G401.6 (cell line): ENCODE results near the gene IGIP.

ENCODE experiments used
- FAIRE-seq: peaks from 2 replicates; lab custom pipeline; 2012; peaks lifted over from hg19 to GRCh38; lab: Jason Lieb, UNC

The IGIP gene

GRCh38 chr5:140125637-140126036 lies at the start of gene IGIP:
Gene IGIP (plus strand): TSS chr5:140125937. CDS start chr5:140128477, 2,540 bp downstream.
- FAIRE-seq = no peak

DNA sequence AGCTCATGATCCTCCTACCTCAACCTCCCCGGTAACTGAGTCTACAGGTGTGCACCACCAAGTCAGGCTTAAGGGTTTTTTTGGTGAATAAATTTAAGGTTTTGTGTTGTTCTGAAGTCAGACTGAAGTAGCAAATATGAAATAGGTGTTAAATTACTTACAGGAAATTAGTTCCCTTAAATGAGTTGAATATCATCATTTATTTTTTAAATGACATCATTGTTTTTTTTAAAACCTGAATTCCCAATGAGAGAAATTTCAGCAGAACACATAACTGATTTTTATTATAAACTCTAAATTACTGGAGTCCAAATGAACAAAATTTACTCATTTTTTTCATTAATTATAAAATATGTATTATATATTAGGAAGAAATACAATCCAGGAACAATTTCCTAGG lies 49.6 kb upstream of the IGIP start:
- no peak for FAIRE-seq

GRCh38 chr5:140076788-140077187 lies 48.9 kb upstream of the IGIP start:
- FAIRE-seq = no peak

DNA sequence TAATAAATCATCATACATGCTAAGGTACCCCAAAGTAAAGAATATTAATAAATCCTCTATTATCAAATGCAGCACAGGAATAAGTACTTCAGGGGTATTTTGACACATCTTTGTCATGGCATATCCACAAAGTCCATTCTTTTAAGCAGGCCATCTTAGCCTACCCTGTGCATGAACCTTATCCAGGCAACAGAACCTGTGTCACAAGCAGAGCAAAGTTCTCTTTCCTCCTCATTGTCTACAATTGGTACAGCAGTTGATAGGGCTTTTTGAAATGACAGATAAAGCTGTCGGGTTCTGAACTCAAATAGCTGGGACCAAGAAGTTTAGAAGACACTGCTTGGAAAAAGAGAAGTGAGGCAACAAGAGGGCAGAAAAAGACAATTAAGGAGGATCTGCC lies 42.6 kb upstream of the IGIP start:
- FAIRE-seq = no peak

DNA sequence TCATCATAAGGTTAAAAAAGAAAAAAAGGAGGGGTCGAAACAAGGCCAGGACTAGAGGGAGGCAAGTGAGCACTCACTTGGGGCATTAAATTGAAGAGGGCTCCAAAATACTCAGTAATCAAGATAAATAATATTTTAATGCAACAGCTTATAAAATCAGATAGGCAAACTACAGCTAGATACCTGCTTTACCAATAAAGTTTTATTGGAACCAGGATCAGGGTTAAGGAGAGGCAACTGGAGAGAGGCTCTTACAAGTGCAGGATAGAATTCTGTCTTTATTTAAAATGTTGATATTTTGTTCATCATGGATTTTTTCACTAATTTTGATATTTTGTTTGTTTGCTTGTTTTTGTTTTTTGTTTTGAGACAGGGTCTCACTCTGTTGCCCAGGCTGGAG lies 42.1 kb upstream of the IGIP start:
- FAIRE-seq = no peak

GRCh38 chr5:140084541-140084940 lies 41.2 kb upstream of the IGIP start:
- FAIRE-seq = no peak

- FAIRE-seq = no peak
Measured at GRCh38 chr5:140090251-140090650, 35.5 kb upstream of the IGIP start.

DNA sequence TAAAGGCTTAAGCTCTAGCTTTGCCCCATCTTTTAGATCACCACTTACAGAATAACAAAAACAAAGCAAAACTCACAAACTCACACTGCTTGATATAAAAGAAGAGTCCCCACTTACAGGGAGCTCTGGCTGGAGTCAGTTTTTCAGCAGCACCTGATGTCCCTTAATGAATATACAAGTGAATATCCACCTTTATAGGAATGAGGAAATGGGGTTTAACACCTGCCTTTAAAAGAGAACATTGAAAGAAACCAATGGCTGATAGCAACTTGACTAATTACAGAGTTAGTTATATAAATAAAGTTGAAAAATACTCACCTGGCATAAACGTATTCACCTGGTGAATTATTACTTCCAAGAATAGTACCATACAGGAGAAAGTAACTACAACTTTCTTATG lies 32.6 kb upstream of the IGIP start:
- no peak for FAIRE-seq

DNA sequence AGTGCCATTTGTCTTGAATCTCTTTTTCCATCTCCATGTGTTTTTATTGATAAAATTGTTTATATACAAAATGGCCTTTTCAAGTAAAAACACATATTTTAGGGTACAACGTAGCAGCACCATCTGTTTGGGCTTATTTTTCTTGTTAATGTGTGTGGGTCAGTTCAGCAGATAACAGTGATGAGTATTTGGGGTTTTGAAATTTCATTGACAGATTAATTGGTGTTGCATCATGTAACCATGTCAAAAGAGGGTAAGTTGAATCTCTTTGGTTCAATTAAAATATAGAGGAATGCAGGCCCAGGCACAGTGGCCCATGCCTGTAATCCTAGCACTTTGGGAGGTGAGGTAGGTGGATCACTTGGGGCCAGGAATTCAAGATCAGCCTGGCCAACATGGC lies 31.9 kb upstream of the IGIP start:
- no peak for FAIRE-seq

DNA sequence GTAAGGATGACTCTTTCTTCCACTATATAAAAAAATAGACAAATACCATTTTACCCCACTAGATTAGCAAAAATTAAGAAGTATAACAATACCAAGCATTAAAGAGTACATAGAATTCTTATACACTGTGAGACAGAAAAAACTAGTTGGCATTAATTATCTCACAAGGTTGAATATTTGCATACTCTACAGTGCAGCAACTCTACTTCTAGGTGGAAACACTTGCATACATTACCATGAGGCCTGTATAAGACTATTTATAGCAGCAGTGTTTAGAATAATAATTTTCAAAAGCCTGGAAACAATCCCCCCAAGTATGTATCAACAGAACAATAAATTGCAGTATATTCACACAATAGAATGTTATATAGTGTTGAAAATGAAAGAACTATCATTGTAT lies 30.8 kb upstream of the IGIP start:
- FAIRE-seq = no peak

- FAIRE-seq = no peak
Measured at GRCh38 chr5:140101179-140101578, 24.6 kb upstream of the IGIP start.

- FAIRE-seq = no peak
Measured at GRCh38 chr5:140103154-140103553, 22.6 kb upstream of the IGIP start.

- no peak for FAIRE-seq
Measured at GRCh38 chr5:140104100-140104499, 21.6 kb upstream of the IGIP start.

DNA sequence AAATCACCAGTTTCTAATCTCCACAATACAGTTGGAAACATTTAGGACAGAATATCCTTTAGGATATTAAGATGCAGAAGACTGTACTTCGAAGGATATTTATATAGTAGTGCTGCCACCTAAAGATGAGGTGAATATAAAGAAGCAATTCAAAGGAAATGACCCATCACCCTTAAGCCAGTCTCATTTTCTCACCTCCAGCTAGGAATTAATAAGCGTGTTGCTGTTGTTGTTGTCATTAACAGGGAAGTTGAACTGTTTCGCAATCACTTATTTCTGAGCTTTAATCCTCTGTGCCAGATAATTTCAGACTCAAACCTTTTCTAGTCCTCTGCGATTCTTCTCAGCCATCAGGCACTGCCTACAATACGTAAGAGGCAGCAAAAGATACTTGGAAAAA lies 19.6 kb upstream of the IGIP start:
- peak; percentile 49 for FAIRE-seq

- FAIRE-seq = no peak
Measured at GRCh38 chr5:140106805-140107311, 18.9 kb upstream of the IGIP start.

DNA sequence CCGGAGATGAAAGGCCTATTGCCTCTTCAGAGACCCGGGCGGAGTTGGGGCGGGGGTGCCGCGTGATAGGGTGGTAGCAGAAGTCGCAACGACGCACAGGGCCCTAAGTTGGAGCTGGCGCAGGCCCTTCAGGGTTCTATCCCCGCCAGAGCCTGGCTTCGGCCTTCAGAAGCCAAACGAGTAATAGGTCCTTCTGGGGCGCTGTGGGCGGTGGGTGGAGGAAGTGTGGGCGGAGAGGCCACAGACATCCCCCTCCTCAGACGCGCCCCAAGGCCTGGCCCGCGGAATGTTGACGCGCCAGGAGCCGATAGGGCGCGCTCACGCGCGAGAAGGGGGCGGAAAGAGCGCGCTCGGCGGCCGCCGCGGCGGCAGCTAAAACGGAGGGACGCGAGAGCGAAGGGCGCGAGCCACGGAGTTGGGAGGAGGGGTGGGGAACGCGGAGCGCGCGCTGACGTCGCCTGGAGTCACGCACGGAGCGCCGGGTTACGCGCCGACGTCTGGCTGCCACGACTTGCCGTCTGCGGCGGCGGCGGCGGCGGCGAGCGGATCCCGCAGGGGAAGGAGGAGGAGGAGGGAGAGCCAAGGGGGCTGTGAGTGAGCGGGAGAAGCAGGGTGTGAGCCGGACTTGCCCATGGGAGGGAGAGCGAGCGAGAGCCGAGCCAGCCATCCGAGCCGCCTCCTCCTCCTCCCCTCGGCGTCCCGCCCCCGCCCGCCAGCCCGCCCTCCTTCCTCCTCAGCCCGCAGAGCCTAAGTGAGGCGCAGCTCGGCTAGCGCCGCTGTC lies 18.2 kb upstream of the IGIP start:
- FAIRE-seq = no peak

DNA sequence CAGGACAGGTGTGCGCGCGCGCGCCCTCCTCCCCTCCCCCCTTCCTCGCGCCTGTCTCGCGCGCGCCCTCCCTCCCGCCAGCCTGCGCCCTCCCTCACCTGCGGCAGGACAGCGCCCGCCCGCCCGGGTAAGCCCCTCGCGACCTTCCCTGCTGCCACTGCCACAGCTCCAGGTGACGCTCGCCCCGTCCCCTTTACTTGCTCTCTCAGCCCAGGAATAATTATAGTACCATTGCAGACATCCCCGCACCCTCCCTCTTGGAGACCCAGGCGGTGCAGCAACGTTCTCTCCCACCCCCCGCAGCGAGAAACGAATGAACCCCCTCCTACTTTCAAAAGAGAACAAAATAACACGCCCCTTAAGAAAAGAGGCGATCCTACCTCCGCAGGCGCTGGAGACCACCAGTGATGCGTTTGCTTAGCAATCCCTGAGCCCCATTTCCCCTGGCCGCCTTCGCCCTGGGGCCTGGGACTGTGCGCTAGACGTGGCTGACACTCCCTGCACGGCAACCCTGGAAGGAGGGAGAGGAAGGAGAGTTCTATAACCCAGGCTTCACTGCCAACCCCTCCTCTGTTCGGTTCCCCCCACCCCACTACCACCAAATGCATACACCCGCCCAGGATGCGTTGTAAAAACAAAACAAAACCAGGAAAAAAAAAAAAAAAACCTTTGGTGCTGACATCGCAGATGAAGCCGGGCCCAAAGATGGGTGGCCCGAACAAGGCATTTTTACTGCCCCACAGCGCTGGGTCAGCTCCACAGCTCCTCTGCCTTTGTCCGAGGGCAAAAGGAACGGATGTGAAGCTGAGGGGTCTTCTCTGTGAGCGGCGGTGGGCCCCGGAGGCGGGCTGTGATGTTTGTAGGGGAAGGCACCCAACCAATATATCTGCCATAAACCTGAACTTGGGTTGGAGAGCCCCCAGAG lies 17.4 kb upstream of the IGIP start:
- FAIRE-seq = no peak

DNA sequence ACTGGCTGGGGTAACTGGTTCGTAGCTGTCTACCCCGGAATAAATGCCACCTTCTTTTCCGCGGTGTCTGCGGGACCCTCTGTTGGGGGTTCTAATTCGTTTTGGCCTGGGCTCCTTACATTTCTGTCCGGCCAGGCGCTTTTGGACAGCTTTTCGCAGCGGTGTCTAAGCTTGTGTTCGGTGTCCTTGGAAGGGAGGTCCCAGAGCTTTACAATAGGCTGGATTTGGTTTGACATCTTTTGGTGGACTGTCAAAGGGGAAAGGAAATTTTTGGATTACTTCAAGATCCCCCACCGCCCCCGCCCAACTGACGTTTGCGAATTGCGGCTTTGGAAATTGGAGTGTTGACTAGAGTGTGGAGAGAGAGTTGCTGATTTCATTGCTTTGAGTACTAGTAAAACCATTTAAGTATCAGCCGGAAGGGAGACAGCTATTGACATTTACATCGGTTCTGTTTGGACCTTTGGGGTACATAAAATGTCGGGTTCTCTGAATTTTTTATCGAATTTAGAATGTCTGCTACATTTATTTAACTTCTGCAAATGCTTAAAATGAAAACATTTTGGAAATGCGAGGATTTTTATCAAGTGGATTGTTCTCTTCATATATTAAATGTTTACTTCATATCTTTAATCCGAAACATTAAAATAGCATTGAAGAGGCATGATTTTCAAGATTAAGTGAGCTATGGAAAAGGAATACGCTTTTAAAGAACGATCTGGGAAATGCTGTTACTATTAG lies 16.5 kb upstream of the IGIP start:
- no peak for FAIRE-seq

GRCh38 chr5:140109759-140110645 lies 15.7 kb upstream of the IGIP start:
- FAIRE-seq = peak; percentile 71

DNA sequence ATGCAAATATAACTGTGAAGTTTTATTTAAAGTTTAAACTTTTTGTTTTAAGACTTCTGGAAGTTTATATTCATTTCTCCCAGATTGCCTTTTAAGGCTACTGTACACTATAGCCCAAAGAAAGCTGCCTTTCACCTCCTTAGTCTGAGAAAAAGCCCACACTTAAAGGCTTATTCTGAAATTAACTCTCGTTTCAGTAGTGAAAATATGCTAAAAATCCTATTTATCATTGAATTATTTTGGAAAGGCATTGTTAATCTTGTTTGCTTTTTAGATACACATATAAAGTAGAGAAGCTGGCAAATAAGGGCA lies 15.1 kb upstream of the IGIP start:
- no peak for FAIRE-seq

DNA sequence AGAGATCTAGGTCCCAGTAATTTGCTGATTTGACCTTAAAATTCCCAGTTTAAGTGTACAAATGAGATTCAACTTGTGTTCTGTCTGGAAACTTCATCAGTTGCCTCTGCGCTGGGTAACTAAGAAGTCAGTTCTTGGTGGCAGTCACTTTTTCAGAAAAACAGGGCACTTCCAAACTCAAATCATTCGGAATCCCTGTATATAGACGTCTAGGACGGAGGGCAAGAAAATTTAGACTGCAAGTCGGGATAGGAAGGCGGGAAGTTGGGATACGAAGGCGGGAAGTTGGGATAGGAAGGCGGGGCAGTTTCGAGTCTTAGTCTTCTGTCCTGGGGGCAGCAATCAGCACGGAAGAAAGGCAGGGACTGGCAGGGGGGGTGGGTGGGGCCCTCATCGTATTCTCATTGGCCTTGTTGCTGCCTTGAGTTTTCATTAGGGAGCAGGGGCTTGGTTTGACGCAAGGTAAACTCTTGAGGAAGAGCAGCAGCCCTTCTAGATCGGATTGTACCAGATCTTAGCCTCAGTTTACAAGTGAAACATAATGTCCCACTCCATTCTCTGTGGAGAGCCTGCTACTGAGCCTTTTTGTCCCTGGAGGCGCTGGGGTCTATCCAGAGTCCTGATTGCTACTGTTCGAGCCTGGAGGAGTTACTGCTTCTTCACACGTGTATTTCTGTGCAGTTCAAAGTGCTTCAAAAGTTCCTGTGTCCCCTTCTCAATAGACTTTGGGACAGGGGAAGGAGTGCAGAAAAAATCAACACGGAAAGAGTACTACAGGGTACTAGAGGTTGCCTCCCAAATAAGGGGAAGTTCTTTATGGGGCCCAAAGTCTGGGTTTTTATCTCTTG lies 14.5 kb upstream of the IGIP start:
- FAIRE-seq = no peak
